Measurements from ENCODE around the gene B3GALNT2.

Gene B3GALNT2

GRCh38 chr1:235454021-235454420 is 50.2 kb downstream of the B3GALNT2 start:
- peaks cover 75% of the 10 kb centered on the region for H3K36me3 Mint-ChIP-seq (ENCODE audit: low read depth)
- no peaks in the 10 kb centered on the region for H3K9me3 Mint-ChIP-seq
- peaks cover 20% of the 10 kb centered on the region for H3K4me1 Mint-ChIP-seq
- no peak overlapping the region for H3K4me3 Mint-ChIP-seq
- H3K27me3 Mint-ChIP-seq (ENCODE audit: low read depth, poor library complexity): no peaks in the 10 kb centered on the region
- no peak for TF ChIP-seq CTCF (IDR thresholded peaks at IDR 0.05)
- DNase-seq: no peak
- no peak overlapping the region for H3K27ac Mint-ChIP-seq

DNA sequence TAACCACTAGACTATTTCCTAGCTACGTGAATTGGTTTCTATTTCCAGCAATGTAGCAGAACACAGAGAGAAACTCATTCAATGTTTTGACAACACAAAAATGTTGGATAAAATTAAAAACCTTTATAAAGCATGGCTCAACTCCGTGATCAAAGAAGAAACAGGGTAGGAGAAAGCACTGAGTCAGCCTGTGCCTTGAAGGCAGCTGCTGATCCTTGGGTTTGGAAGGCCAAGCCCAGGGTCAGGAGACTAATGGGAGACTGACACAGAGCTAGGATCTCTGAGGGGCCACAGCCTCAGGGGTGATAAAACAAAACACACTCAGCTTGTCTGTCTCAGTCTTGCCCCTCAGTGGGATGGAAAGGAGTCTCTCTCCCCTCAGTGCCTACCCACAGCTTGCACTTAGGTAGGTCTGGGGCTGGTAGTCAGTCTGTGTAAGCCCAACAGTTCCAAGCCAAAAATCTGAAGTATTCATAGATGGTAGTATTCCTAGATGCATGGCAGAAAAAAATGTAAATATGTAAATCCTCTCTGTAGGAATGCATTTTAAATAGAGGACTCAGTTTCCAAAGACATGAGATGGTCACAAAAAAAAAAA is 53.3 kb downstream of the B3GALNT2 start:
- no peak for TF ChIP-seq CTCF (IDR thresholded peaks at IDR 0.05)
- Mint-ChIP-seq H3K9me3 (no peaks in the 10 kb centered on the region), H3K27ac (peak overlapping the region; percentile 91), H3K36me3 (ENCODE audit: low read depth) (peaks cover 63% of the 10 kb centered on the region), H3K4me3 (no peak overlapping the region), H3K4me1 (peaks cover 20% of the 10 kb centered on the region), H3K27me3 (ENCODE audit: low read depth, poor library complexity) (no peaks in the 10 kb centered on the region)
- DNase-seq: no peak

DNA sequence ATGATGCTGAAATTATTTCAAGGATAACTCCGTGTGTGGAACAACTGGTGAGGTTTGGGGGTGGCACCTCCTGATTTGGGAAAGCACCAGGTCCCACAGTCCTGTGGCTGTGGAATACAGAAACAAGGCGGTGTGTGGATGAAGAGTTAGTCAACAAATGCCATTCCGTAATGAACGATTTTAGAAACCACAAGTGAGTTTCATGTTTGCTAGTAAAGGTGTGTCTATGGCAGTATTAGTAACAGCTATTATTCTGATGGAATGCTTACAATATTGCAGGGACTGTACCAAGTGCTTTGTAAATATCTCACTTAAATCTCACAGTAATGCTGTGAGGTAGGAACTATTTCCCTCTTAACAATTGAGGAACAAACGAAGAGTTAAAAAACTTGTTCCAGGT is 53.8 kb downstream of the B3GALNT2 start:
- DNase-seq: no peak
- Mint-ChIP-seq H3K36me3 (ENCODE audit: low read depth) (peaks cover 63% of the 10 kb centered on the region), H3K27ac (peak overlapping the region; percentile 91), H3K9me3 (no peaks in the 10 kb centered on the region), H3K27me3 (ENCODE audit: low read depth, poor library complexity) (no peaks in the 10 kb centered on the region), H3K4me1 (peaks cover 20% of the 10 kb centered on the region), H3K4me3 (no peak overlapping the region)
- no peak for TF ChIP-seq CTCF (IDR thresholded peaks at IDR 0.05)

- Mint-ChIP-seq H3K27ac (no peak overlapping the region), H3K4me3 (no peak overlapping the region), H3K36me3 (ENCODE audit: low read depth) (peaks cover 65% of the 10 kb centered on the region), H3K4me1 (peaks cover 20% of the 10 kb centered on the region), H3K9me3 (no peaks in the 10 kb centered on the region), H3K27me3 (ENCODE audit: low read depth, poor library complexity) (no peaks in the 10 kb centered on the region)
- DNase-seq: no peak
- no peak for TF ChIP-seq CTCF (IDR thresholded peaks at IDR 0.05)
Observed at GRCh38 chr1:235448616-235449015, 55.6 kb downstream of the B3GALNT2 start.

GRCh38 chr1:235442788-235443429 is 61.3 kb downstream of the B3GALNT2 start:
- no peak for DNase-seq
- Mint-ChIP-seq H3K4me1 (no peaks in the 10 kb centered on the region), H3K36me3 (ENCODE audit: low read depth) (peaks cover 65% of the 10 kb centered on the region), H3K27me3 (ENCODE audit: low read depth, poor library complexity) (peaks cover 8% of the 10 kb centered on the region), H3K4me3 (no peak overlapping the region), H3K27ac (peak overlapping the region; percentile 81), H3K9me3 (no peaks in the 10 kb centered on the region)
- no peak for TF ChIP-seq CTCF (IDR thresholded peaks at IDR 0.05)

GRCh38 chr1:235441159-235441685 is 63.0 kb downstream of the B3GALNT2 start:
- no peak for DNase-seq
- H3K36me3 Mint-ChIP-seq (ENCODE audit: low read depth): peaks cover 81% of the 10 kb centered on the region
- H3K9me3 Mint-ChIP-seq: no peaks in the 10 kb centered on the region
- H3K27ac Mint-ChIP-seq: peak overlapping the region; percentile 96
- H3K4me1 Mint-ChIP-seq: no peaks in the 10 kb centered on the region
- no peak overlapping the region for H3K4me3 Mint-ChIP-seq
- H3K27me3 Mint-ChIP-seq (ENCODE audit: low read depth, poor library complexity): peaks cover 8% of the 10 kb centered on the region
- no peak for TF ChIP-seq CTCF (IDR thresholded peaks at IDR 0.05)
